HEK293T (cell line): ENCODE results near the gene CHCHD1.

Experiments used
- CTCF ChIA-PET: fragments of 350-600 bp; formaldehyde crosslinking; extraction: SDS; loops from one replicate; lab custom pipeline; 2021; ENCODE audit warnings: antibody characterized with exemption, inconsistent platforms; lab: Yijun Ruan, JAX
- POLR2A ChIA-PET: fragments of 350-600 bp; formaldehyde crosslinking; extraction: SDS; loops from one replicate; lab custom pipeline; 2020; ENCODE audit warnings: antibody characterized with exemption, inconsistent platforms; lab: Yijun Ruan, JAX
- DNase-seq: peaks from one replicate; pipeline ENCODE4 v3.0.0; 2012; ENCODE audit warnings: mixed read lengths; ENCODE audit errors: extremely low spot score
- ARNT ChIP-seq: fragments of 450-650 bp; IDR thresholded peaks from 2 replicates; pipeline ENCODE4 v1.6.1; 2017; ENCODE audit warnings: mild to moderate bottlenecking
- BHLHE40 ChIP-seq: fragments of 450-650 bp; IDR thresholded peaks from 2 replicates; pipeline ENCODE4 v1.6.1; 2016; ENCODE audit warnings: mild to moderate bottlenecking, moderate library complexity, borderline replicate concordance
- CTBP1 ChIP-seq: fragments of 450-650 bp; IDR thresholded peaks from 2 replicates; pipeline ENCODE4 v1.6.1; 2016; ENCODE audit warnings: borderline replicate concordance
- ELF4 ChIP-seq: fragments of 450-650 bp; IDR thresholded peaks from 2 replicates; pipeline ENCODE4 v1.6.1; 2017; ENCODE audit warnings: antibody characterized with exemption
- FOXA1 ChIP-seq: fragments of 450-650 bp; IDR thresholded peaks from 2 replicates; pipeline ENCODE4 v1.6.1; 2016; ENCODE audit warnings: mild to moderate bottlenecking
- FOXK2 ChIP-seq: fragments of 450-650 bp; IDR thresholded peaks from 2 replicates; pipeline ENCODE4 v1.6.1; 2016; ENCODE audit warnings: mild to moderate bottlenecking
- FOXM1 ChIP-seq: fragments of 450-650 bp; IDR thresholded peaks from 2 replicates; pipeline ENCODE4 v1.6.1; 2017; ENCODE audit warnings: mild to moderate bottlenecking, borderline replicate concordance
- HDGF ChIP-seq: fragments of 450-650 bp; IDR thresholded peaks from 2 replicates; pipeline ENCODE4 v1.6.1; 2017; ENCODE audit warnings: antibody characterized with exemption, borderline replicate concordance
- L3MBTL2 ChIP-seq: fragments of 450-650 bp; conservative IDR thresholded peaks from 2 replicates; pipeline ENCODE4 v1.6.1; 2016; ENCODE audit warnings: mild to moderate bottlenecking
- LEF1 ChIP-seq: fragments of 450-650 bp; IDR thresholded peaks from 2 replicates; pipeline ENCODE4 v1.6.1; 2017; ENCODE audit warnings: mild to moderate bottlenecking, borderline replicate concordance
- NFRKB ChIP-seq: fragments of 450-650 bp; IDR thresholded peaks from 2 replicates; pipeline ENCODE4 v1.6.1; 2016; ENCODE audit warnings: mild to moderate bottlenecking, moderate library complexity
- SP1 ChIP-seq: fragments of 450-650 bp; IDR thresholded peaks from 2 replicates; pipeline ENCODE4 v1.6.1; 2017
- SUZ12 ChIP-seq: fragments of 450-650 bp; IDR thresholded peaks from 2 replicates; pipeline ENCODE4 v1.6.1; 2016; ENCODE audit warnings: mild to moderate bottlenecking
- TARDBP ChIP-seq: fragments of 450-650 bp; IDR thresholded peaks from 2 replicates; pipeline ENCODE4 v1.6.1; 2016
- ZNF384 ChIP-seq: fragments of 450-650 bp; IDR thresholded peaks from 2 replicates; pipeline ENCODE4 v1.6.1; 2016
- TF ChIP-seq, protein P1 (sequence below): fragments of 450-650 bp; IDR thresholded peaks from 2 replicates; pipeline ENCODE4 v1.6.1; 2016

Gene CHCHD1

GRCh38 chr10:73819081-73819480, 37.2 kb downstream of the CHCHD1 start:
- no peak for TF ChIP-seq FOXK2
- no peak for TF ChIP-seq FOXM1
- TF ChIP-seq L3MBTL2, result no peak
- no peak for TF ChIP-seq BHLHE40
- TF ChIP-seq SP1, result no peak
- TF ChIP-seq HDGF, result no peak
- TF ChIP-seq, protein P1, sequence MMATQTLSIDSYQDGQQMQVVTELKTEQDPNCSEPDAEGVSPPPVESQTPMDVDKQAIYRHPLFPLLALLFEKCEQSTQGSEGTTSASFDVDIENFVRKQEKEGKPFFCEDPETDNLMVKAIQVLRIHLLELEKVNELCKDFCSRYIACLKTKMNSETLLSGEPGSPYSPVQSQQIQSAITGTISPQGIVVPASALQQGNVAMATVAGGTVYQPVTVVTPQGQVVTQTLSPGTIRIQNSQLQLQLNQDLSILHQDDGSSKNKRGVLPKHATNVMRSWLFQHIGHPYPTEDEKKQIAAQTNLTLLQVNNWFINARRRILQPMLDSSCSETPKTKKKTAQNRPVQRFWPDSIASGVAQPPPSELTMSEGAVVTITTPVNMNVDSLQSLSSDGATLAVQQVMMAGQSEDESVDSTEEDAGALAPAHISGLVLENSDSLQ, result no peak
- TF ChIP-seq SUZ12, result no peak
- TF ChIP-seq NFRKB, result no peak
- TF ChIP-seq CTBP1, result no peak
- CTCF ChIA-PET, result interaction anchor here (0.6 to 0.7 kb wide), 2 partner anchors 14 to 46 kb away, joined by 3 read pairs; no protein-coding TSS in a partner anchor
- POLR2A ChIA-PET, result no interaction called here
- no peak for DNase-seq

GRCh38 chr10:73819513-73820093, 37.8 kb downstream of the CHCHD1 start:
- TF ChIP-seq BHLHE40 (no peak), FOXA1 (no peak), ZNF384 (no peak), SUZ12 (no peak)
- DNase-seq, result no peak
- CTCF ChIA-PET, result interaction anchor here (0.6 to 0.7 kb wide), 2 partner anchors 13 to 15 kb away, joined by 3 read pairs; no protein-coding TSS in a partner anchor
- POLR2A ChIA-PET, result no interaction called here

DNA sequence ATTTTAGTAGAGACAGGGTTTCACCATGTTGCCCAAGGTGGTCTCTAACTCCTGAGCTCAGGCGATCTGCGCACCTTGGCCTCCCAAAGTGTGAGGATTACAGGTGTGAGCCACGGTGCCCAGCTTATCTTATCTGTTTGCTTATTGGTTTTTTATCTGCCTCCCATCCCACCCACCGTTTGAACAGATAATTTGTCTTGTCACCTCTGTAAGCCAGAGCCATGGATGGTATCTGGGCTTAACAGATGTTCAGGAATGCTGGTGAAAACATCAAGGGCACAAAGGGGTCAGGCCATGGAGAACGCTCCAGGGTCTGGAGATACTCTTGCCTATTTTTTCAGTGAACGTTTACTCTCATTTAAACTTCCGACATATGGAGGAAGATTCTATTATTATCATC, 41.5 kb downstream of the CHCHD1 start:
- TF ChIP-seq ELF4 (no peak), HDGF (no peak), FOXA1 (no peak), CTBP1 (no peak), NFRKB (no peak), LEF1 (no peak), SP1 (no peak), ARNT (no peak), BHLHE40 (no peak), TARDBP (no peak), FOXM1 (no peak), FOXK2 (no peak), SUZ12 (no peak), L3MBTL2 (no peak), ZNF384 (no peak)
- TF ChIP-seq, protein P1, result no peak
- ChIA-PET CTCF (interaction anchor here (0.6 kb wide), 1 partner anchor 57 kb away, joined by 3 read pairs; no protein-coding TSS in a partner anchor), POLR2A (no interaction called here)
- no peak for DNase-seq

GRCh38 chr10:73824146-73824725, 42.4 kb downstream of the CHCHD1 start:
- DNase-seq, result no peak
- CTCF ChIA-PET, result no interaction called here
- TF ChIP-seq, protein P1, result no peak
- no peak for TF ChIP-seq ZNF384
- no peak for TF ChIP-seq FOXA1
- no peak for TF ChIP-seq L3MBTL2
- TF ChIP-seq SUZ12, result no peak
- no peak for TF ChIP-seq LEF1
- TF ChIP-seq FOXM1, result no peak
- TF ChIP-seq CTBP1, result no peak
- TF ChIP-seq ARNT, result no peak
- no peak for TF ChIP-seq FOXK2
- TF ChIP-seq SP1, result no peak
- POLR2A ChIA-PET, result no interaction called here

GRCh38 chr10:73827346-73828089, 45.7 kb downstream of the CHCHD1 start:
- POLR2A ChIA-PET, result no interaction called here
- DNase-seq, result no peak
- no peak for TF ChIP-seq TARDBP
- no peak for TF ChIP-seq BHLHE40
- no peak for TF ChIP-seq HDGF
- TF ChIP-seq SP1, result no peak
- TF ChIP-seq ELF4, result no peak
- no peak for TF ChIP-seq FOXM1
- no peak for TF ChIP-seq L3MBTL2
- no peak for TF ChIP-seq FOXA1
- no peak for TF ChIP-seq FOXK2
- TF ChIP-seq SUZ12, result no peak
- no peak for TF ChIP-seq ZNF384
- TF ChIP-seq ARNT, result no peak
- no peak for TF ChIP-seq CTBP1
- TF ChIP-seq, protein P1, result no peak
- TF ChIP-seq LEF1, result no peak
- no peak for TF ChIP-seq NFRKB
- CTCF ChIA-PET, result interaction anchor here (1.0 kb wide), 1 partner anchor 52 kb away, joined by 7 read pairs; no protein-coding TSS in a partner anchor
